Astrocyte of the spinal cord (primary cell): Measurements from ENCODE around the gene LYAR.

Source experiments
- DNase-seq: peaks from one replicate; pipeline ENCODE4 v3.0.0; 2011; ENCODE audit warnings: low read depth, low spot score
- H3K4me3 ChIP-seq: 2 replicates; pipeline ENCODE4 v1.5.1; 2011; ENCODE audit warnings: low read depth, mild to moderate bottlenecking, low read length, moderate library complexity
- in situ Hi-C: cut with HindIII; loops from 2 replicates; pipeline ENCODE4 v1.10.0; 2017; ENCODE audit warnings: low sequenced_read_pairs
- TF ChIP-seq, protein P1 (sequence below): IDR thresholded peaks from 2 replicates; pipeline ENCODE4 v1.5.1; 2012; ENCODE audit warnings: low read depth, mild to moderate bottlenecking, low read length, inconsistent platforms

The LYAR gene

DNA sequence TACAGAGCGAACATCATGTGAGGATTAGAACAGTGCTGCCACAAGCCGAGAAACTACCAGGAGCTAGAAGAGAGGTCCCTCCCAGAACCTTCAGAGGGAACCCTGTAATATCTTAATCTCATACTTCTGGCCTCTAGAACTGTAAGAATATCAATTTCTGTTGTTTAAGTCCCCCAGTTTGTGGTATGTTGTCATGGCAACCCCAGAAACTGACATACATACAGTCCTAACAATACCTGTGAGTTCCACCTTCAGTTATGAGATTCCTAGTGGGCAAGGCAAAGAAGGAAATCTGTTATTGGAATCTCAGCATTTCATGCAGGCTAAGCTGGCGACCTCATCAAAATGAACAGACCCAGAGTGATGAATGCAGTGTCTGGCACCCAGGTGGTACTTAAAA lies 42.6 kb upstream of the LYAR start:
- TF ChIP-seq, protein P1, sequence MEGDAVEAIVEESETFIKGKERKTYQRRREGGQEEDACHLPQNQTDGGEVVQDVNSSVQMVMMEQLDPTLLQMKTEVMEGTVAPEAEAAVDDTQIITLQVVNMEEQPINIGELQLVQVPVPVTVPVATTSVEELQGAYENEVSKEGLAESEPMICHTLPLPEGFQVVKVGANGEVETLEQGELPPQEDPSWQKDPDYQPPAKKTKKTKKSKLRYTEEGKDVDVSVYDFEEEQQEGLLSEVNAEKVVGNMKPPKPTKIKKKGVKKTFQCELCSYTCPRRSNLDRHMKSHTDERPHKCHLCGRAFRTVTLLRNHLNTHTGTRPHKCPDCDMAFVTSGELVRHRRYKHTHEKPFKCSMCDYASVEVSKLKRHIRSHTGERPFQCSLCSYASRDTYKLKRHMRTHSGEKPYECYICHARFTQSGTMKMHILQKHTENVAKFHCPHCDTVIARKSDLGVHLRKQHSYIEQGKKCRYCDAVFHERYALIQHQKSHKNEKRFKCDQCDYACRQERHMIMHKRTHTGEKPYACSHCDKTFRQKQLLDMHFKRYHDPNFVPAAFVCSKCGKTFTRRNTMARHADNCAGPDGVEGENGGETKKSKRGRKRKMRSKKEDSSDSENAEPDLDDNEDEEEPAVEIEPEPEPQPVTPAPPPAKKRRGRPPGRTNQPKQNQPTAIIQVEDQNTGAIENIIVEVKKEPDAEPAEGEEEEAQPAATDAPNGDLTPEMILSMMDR = no peak
- in situ Hi-C loops = no loop called here
- no peak overlapping the region for H3K4me3 ChIP-seq
- no peak for DNase-seq

DNA sequence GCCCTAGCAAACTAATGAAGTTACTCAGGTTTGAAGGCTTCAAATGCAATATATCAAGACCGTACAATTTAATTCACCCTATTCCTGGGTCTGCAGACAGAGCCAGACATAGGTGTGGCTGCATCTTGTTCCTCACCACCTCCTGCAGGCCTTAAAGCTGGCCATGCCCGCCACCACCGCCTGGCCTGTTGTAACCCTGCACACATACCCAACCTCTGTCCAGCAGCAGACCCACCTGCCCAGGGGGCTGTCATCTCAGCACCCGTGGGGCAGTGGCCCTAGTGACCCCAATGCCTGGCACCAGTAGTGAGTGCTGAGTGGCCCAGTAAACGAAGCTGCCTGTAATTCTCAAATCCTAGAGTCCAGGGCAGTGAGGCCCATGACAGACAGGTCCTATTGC lies 40.8 kb upstream of the LYAR start:
- DNase-seq = no peak
- in situ Hi-C loops = no loop called here
- TF ChIP-seq, protein P1 = no peak
- H3K4me3 ChIP-seq = no peak overlapping the region

DNA sequence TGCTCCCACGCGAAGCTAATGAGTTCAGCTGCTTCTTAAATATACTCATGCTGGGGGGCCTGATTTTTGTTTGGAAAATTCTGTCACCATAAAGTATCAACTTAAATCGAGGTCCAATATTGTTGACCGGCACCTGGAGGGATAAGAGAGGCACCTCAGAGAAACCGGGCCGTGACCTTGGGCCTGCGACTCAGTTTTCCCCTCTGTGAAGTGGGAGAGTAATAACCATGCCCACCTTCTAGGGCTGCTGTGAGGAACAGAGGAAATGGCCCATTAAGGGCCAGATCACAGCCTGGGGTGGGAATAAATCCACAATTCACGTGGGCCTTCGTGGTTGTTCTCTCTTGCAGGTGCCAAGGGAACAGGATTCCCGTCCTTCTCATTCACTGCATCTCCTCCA lies 39.5 kb upstream of the LYAR start:
- TF ChIP-seq, protein P1 = no peak
- H3K4me3 ChIP-seq = no peak overlapping the region
- in situ Hi-C loops = no loop called here
- no peak for DNase-seq

DNA sequence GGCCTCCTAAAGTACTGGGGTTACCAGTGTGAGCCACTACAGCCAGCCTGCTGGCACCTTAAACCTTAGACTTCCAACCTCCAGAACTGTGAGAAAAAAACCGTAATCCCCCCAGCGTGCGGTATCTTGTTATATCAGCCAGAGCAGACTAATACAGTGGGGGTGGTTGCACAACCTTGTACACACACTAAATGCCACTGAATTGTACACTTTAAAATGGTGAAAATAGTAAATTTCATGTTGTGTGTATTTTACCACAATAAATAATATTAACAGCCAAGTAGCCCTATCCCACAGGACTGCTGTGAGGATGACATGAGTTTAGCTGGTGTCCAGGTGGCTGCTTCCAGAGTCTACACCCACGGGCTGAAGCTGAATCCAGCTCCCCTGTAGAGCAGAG lies 38.9 kb upstream of the LYAR start:
- TF ChIP-seq, protein P1 = no peak
- in situ Hi-C loops = no loop called here
- DNase-seq = no peak

DNA sequence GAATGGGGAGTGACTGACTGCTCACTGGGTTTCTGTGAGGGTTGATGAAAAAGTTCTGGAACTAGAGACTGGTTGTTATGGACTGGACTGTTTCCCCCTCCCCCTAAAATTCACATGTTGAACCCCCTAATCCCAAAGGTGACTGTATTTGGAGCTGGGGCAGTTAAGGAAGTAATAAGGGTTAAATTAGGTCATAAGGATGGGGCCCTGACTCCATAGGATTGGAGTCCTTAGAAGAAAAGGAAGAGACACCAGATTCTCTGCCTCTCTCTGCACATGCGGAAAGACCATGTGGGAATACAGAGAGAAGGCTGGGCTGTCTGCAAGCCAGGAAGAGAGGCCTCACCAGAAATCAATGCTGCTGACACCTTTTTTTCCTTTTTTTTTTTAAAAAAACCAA lies 38.3 kb upstream of the LYAR start:
- TF ChIP-seq, protein P1 = no peak
- no peak for DNase-seq
- H3K4me3 ChIP-seq = no peak overlapping the region
- in situ Hi-C loops = no loop called here

More for the DNA sequence above, 38.9 kb upstream of the LYAR start:
- H3K4me3 ChIP-seq = no peak overlapping the region

DNA sequence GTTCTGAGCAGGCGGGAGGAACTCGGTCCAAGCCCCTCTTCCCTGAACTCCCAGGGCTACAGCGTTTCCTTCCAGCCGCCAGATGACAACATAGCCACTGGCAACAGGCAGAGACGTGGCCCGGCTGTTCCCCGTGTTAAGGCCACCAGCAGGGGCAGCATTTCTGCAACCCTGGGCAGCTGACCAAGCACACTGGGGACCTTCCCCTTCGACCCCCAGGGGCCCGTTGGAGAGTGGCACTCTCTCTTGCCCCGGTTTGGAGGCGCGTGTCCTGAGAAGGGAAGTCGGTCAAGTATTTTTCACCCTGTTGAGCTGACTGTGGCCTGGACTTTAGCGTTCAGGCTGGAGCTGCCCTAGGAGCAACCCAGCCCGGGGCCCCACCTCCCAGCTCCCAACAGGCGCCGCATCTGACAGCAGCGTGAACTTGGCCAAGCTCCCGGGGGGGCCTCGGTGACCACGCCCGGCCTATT lies 37.7 kb upstream of the LYAR start:
- no peak for DNase-seq
- TF ChIP-seq, protein P1 = peak; percentile 43
- in situ Hi-C loops = no loop called here
- no peak overlapping the region for H3K4me3 ChIP-seq

DNA sequence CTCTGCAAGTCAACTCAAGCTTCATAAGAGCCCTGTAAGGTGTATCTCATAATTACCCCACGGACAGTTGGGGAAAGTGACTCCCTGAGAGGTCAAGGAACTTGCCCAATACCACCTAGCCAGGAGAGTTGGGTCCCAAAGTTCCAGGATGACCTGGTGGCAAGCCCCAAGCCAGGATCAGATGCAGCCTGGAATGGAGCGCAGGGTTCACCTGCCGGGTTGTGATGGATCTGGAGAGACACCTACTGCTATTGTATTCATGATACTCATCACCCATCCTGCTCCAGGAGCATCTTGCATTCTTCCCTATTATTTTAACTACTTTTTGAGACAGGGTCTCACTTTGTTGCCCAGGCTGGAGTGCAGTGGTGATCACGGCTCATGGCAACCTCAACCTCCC lies 36.2 kb upstream of the LYAR start:
- in situ Hi-C loops = no loop called here
- no peak for DNase-seq
- H3K4me3 ChIP-seq = no peak overlapping the region
- TF ChIP-seq, protein P1 = no peak
